Adrenal gland (tissue), 12 donors: ENCODE data around the gene L3MBTL1. TPM values are rescaled to one million over a fixed set of nuclear protein-coding genes. Genes with fewer than 3 reads are reported as not detected.

Experiments
- DNase-seq, 7 donors: peaks; one replicate each; pipeline ENCODE4 v3.0.0-alpha.2; 2019 to 2020
- H3K27ac ChIP-seq, 5 donors: fragments of 200-600 bp; sonication (generic) in 4 of 5; 1 replicate in 3 of 5; 2 replicates in 2 of 5; pipeline versions ENCODE4 v1.5.1 to v1.8.0; 2016 to 2020; ENCODE audit warnings: mild to moderate bottlenecking in 1 of 5
- H3K27me3 ChIP-seq: fragments of 200-600 bp; 2 replicates; pipeline ENCODE4 v1.8.0; 2021
- H3K36me3 ChIP-seq, 2 donors: fragments of 200-600 bp; replicated peaks in 1 of 2; 1 replicate in 1 of 2; 2 replicates in 1 of 2; pipeline versions ENCODE4 v1.5.1 to v1.8.0; 2018 to 2022
- H3K4me1 ChIP-seq, 2 donors: fragments of 200-600 bp; replicated peaks in 1 of 2; 1 replicate in 1 of 2; 2 replicates in 1 of 2; pipeline versions ENCODE4 v1.5.1 to v1.8.0; 2018 to 2021
- H3K4me3 ChIP-seq, 4 donors: fragments of 200-600 bp; sonication (generic) in 3 of 4; one replicate each; pipeline ENCODE4 v1.5.1; 2016 to 2018
- H3K9me3 ChIP-seq, 3 donors: fragments of 200-600 bp; sonication (generic) in 1 of 3; replicated peaks in 1 of 3; 1 replicate in 2 of 3; 2 replicates in 1 of 3; pipeline versions ENCODE4 v1.5.1 to v1.8.0; 2016 to 2021
- CTCF ChIP-seq, 6 experiments: fragments of 450-650 bp in 4 of 6; fragments of 200-600 bp in 2 of 6; sonication (generic) in 1 of 6; IDR thresholded peaks; 1 replicate in 5 of 6; 2 replicates in 1 of 6; pipeline versions ENCODE4 v1.5.1 to v1.8.0; 2016 to 2021; ENCODE audit warnings: antibody characterized with exemption in 6 of 6, mild to moderate bottlenecking in 2 of 6, moderate library complexity in 1 of 6
- POLR2A ChIP-seq, 2 donors: fragments of 450-650 bp; IDR thresholded peaks; one replicate each; pipeline ENCODE4 v1.6.1; 2017; ENCODE audit warnings: antibody characterized with exemption in 2 of 2, mild to moderate bottlenecking in 2 of 2, moderate library complexity in 1 of 2
- WGBS, 4 donors: extraction: QIAGEN DNeasy Blood & Tissue Kit in 2 of 4; methylation state at CpG; one replicate each; pipeline versions ENCODE4 v1.1.5 to v1.1.7; 2013 to 2017; 5-methylcytosine and 5-hydroxymethylcytosine counted together
- intact Hi-C, 2 donors: fragments of 100-400 bp; cut with DNase I; formaldehyde crosslinking; loops; one replicate each; pipeline versions ENCODE4 v1.14.1 to v1.15.0; 2022 to 2023
- polyA plus RNA-seq, 3 donors: library from polyadenylated mRNA; stranded (reverse); fragments of 200-250 nt in 2 of 3; fragments of 350-450 nt in 1 of 3; fragmentation: Illumina TruSeq in 1 of 3; extraction: RNeasy Lipid Tissue Mini Kit (QIAGEN cat#74804) in 1 of 3; gene quantifications; one replicate each; pipeline ENCODE4 v1.2.3, GENCODE V29; 2013 to 2014
- total RNA-seq, 9 donors: library from RNA; depleted of rRNA in 4 of 9; stranded (reverse); fragments of >200 nt in 4 of 9; fragments of 120-200 nt in 1 of 9; fragmentation: NEBNext Ultra II Directional in 1 of 9; extraction: Animal tissue kit (Norgen Biotek cat#: 25700) in 1 of 9; gene quantifications; one replicate each; pipeline versions ENCODE4 v1.1.0 to v1.2.4, GENCODE V29; 2013 to 2023
- donor health status: healthy with polysubstance abuse.
- donor health status: Bipolar disorder and iron deficiency.
- donor health status: DM: yes; HTN: yes; CAD: no.
- donor health status: DM: no; HTN: no; CAD: no.
- donor health status: DM: no; HTN: no; CAD: no.
- donor health status: DM: yes; HTN: yes; CAD: no.

L3MBTL1 gene
- total and polyA plus RNA-seq, 12 donors = 3.3 to 24.4 (median 14.0) TPM

- TF ChIP-seq CTCF (IDR thresholded peaks at IDR 0.05) = no peak
- no peak for TF ChIP-seq POLR2A (IDR thresholded peaks at IDR 0.05)
- Histone ChIP-seq H3K36me3 (no peaks in the 10 kb centered on the region), H3K27me3 (no peaks in the 10 kb centered on the region), H3K9me3 (no peaks in the 10 kb centered on the region), H3K27ac (no peak overlapping the region), H3K4me3 (no peak overlapping the region), H3K4me1 (no peaks in the 10 kb centered on the region)
- WGBS, 4 donors = 88 to 91% (median 89%) methylated on average over 7 of the region's 7 CpGs
- DNase-seq = no peak
- intact Hi-C loops = no loop called here
Measured at GRCh38 chr20:43540673-43541060, 33.2 kb downstream of the L3MBTL1 start.

GRCh38 chr20:43541214-43541613 lies 33.7 kb downstream of the L3MBTL1 start:
- no peaks in the 10 kb centered on the region for H3K36me3 ChIP-seq
- WGBS, 4 donors = 67 to 73% (median 69%) methylated on average over 2 of the region's 2 CpGs
- no peaks in the 10 kb centered on the region for H3K27me3 ChIP-seq

GRCh38 chr20:43542161-43542560 lies 34.7 kb downstream of the L3MBTL1 start:
- Histone ChIP-seq H3K4me1 (no peaks in the 10 kb centered on the region), H3K27ac (no peak overlapping the region), H3K9me3 (no peaks in the 10 kb centered on the region), H3K36me3 (no peaks in the 10 kb centered on the region), H3K4me3 (no peak overlapping the region), H3K27me3 (no peaks in the 10 kb centered on the region)
- WGBS, 4 donors = 77 to 82% (median 80%) methylated on average over 5 of the region's 5 CpGs
- intact Hi-C loops = no loop called here
- TF ChIP-seq POLR2A (IDR thresholded peaks at IDR 0.05) = no peak
- DNase-seq = no peak

More at GRCh38 chr20:43541214-43541613, 33.7 kb downstream of the L3MBTL1 start:
- Histone ChIP-seq H3K4me3 (no peak overlapping the region), H3K9me3 (no peaks in the 10 kb centered on the region), H3K4me1 (no peaks in the 10 kb centered on the region), H3K27ac (no peak overlapping the region)
- no peak for DNase-seq
- TF ChIP-seq CTCF (IDR thresholded peaks at IDR 0.05) (no peak), POLR2A (IDR thresholded peaks at IDR 0.05) (no peak)
- intact Hi-C loops = no loop called here

- 71 to 81% (median 74%) methylated on average over 4 of the region's 4 CpGs for WGBS, 4 donors
- H3K36me3 ChIP-seq = no peaks in the 10 kb centered on the region
- intact Hi-C loops = no loop called here
Measured at GRCh38 chr20:43542674-43543073, 35.2 kb downstream of the L3MBTL1 start.

More at GRCh38 chr20:43542674-43543073, 35.2 kb downstream of the L3MBTL1 start:
- TF ChIP-seq CTCF (IDR thresholded peaks at IDR 0.05) = no peak
- TF ChIP-seq POLR2A (IDR thresholded peaks at IDR 0.05) = no peak
- H3K4me1 ChIP-seq = no peaks in the 10 kb centered on the region
- H3K27ac ChIP-seq = no peak overlapping the region
- H3K4me3 ChIP-seq = no peak overlapping the region
- DNase-seq = no peak
- H3K27me3 ChIP-seq = no peaks in the 10 kb centered on the region
- no peaks in the 10 kb centered on the region for H3K9me3 ChIP-seq
